ENCODE measurements around the gene NPFFR2. TPM values are rescaled to one million over a fixed set of nuclear protein-coding genes. Genes with fewer than 3 reads are reported as not detected.
"Not testable (repeated sequence)": the region's sequence is repeated elsewhere in the genome, so short reads cannot be mapped to it uniquely, and the experiment has no call there.

The NPFFR2 gene
- total and polyA plus RNA-seq, 4 donors: 0.05 TPM; not detected in 3

GRCh38 chr4:72152731-72153130, 120.9 kb downstream of the NPFFR2 start:
- H3K4me3 ChIP-seq (ENCODE audit: low read depth in 1 of 3, low read length in 3 of 3): no peak overlapping the region
- H3K9ac ChIP-seq (ENCODE audit: low read depth in 1 of 2, low read length in 2 of 2): no peak overlapping the region
- H3K4me1 ChIP-seq (ENCODE audit: control insufficient read depth in 4 of 4, insufficient read depth in 4 of 4, low read length in 3 of 4): no peaks in the 10 kb centered on the region
- no peak for TF ChIP-seq SP1 (IDR thresholded peaks at IDR 0.05)
- TF ChIP-seq MAX (IDR thresholded peaks at IDR 0.05): no peak
- TF ChIP-seq ZBTB33 (IDR thresholded peaks at IDR 0.05): no peak
- no peak for TF ChIP-seq HNF4A (conservative IDR thresholded peaks at IDR 0.05)
- TF ChIP-seq REST (IDR thresholded peaks at IDR 0.05): no peak
- TF ChIP-seq ATF3 (IDR thresholded peaks at IDR 0.05): no peak
- TF ChIP-seq RXRA (IDR thresholded peaks at IDR 0.05): no peak
- TF ChIP-seq CTCF (IDR thresholded peaks at IDR 0.05; ENCODE audit: low read depth, low read length, missing input control): no peak
- no peak for TF ChIP-seq JUND (IDR thresholded peaks at IDR 0.05)
- no peak for TF ChIP-seq GABPA (IDR thresholded peaks at IDR 0.05 in 1 of 2, conservative IDR thresholded peaks at IDR 0.05 in 1 of 2)
- TF ChIP-seq HNF4G (IDR thresholded peaks at IDR 0.05): no peak
- peaks cover 0 to 2% (median 0%) of the 10 kb centered on the region in 4 donors for H3K9me3 ChIP-seq (ENCODE audit: control insufficient read depth in 4 of 4, low read length in 3 of 4)
- no peak for DNase-seq (ENCODE audit: low spot score)
- no peaks in the 10 kb centered on the region for H3K27me3 ChIP-seq (ENCODE audit: control insufficient read depth in 4 of 4, insufficient read depth in 4 of 4, low read length in 3 of 4)
- H3K36me3 ChIP-seq (ENCODE audit: control insufficient read depth in 4 of 4, insufficient read depth in 3 of 4, low read depth in 1 of 4, low read length in 3 of 4): no peaks in the 10 kb centered on the region
- no peak overlapping the region for H3K27ac ChIP-seq (ENCODE audit: low read depth in 1 of 2, low read length in 2 of 2)

- H3K4me3 ChIP-seq (ENCODE audit: low read depth in 1 of 3, low read length in 3 of 3); H3K27me3 ChIP-seq (ENCODE audit: control insufficient read depth in 4 of 4, insufficient read depth in 4 of 4, low read length in 3 of 4); H3K4me1 ChIP-seq (ENCODE audit: control insufficient read depth in 4 of 4, insufficient read depth in 4 of 4, low read length in 3 of 4); H3K9ac ChIP-seq (ENCODE audit: low read depth in 1 of 2, low read length in 2 of 2); H3K36me3 ChIP-seq (ENCODE audit: control insufficient read depth in 4 of 4, insufficient read depth in 3 of 4, low read depth in 1 of 4, low read length in 3 of 4); H3K27ac ChIP-seq (ENCODE audit: low read depth in 1 of 2, low read length in 2 of 2); H3K9me3 ChIP-seq (ENCODE audit: control insufficient read depth in 4 of 4, low read length in 3 of 4); DNase-seq (ENCODE audit: low spot score): not testable (repeated sequence)
- 52% methylated on average over 8 of the region's 8 CpGs for WGBS
These were observed 121.8 kb downstream of the NPFFR2 start for GRCh38 chr4:72153634-72154033.

- WGBS: 84% methylated on average over 14 of the region's 14 CpGs
- H3K27me3 ChIP-seq (ENCODE audit: control insufficient read depth in 4 of 4, insufficient read depth in 4 of 4, low read length in 3 of 4); H3K27ac ChIP-seq (ENCODE audit: low read depth in 1 of 2, low read length in 2 of 2); H3K36me3 ChIP-seq (ENCODE audit: control insufficient read depth in 4 of 4, insufficient read depth in 3 of 4, low read depth in 1 of 4, low read length in 3 of 4); H3K4me3 ChIP-seq (ENCODE audit: low read depth in 1 of 3, low read length in 3 of 3); H3K9ac ChIP-seq (ENCODE audit: low read depth in 1 of 2, low read length in 2 of 2); DNase-seq (ENCODE audit: low spot score); H3K9me3 ChIP-seq (ENCODE audit: control insufficient read depth in 4 of 4, low read length in 3 of 4); H3K4me1 ChIP-seq (ENCODE audit: control insufficient read depth in 4 of 4, insufficient read depth in 4 of 4, low read length in 3 of 4): not testable (repeated sequence)
These were observed 137.5 kb downstream of the NPFFR2 start for GRCh38 chr4:72169285-72169684.

Measured in liver (tissue), 9 donors.